GM12878 (cell line): ENCODE results near the gene IGFBP6. TPM values are rescaled to one million over a fixed set of nuclear protein-coding genes. Genes with fewer than 3 reads are reported as not detected.

Source experiments
- ATAC-seq: fragments of 200-7000 bp; cut with Tn5 transposase; 3 replicates; pipeline ENCODE4 v1.9.1; 2020; ENCODE audit warnings: mild to moderate bottlenecking, moderate library complexity
- BruUV-seq: library from RNA; stranded (reverse); fragments of 400-500 nt; replicated peaks from 2 replicates; lab custom pipeline; 2021; lab: Mats Ljungman, UMichigan
- CTCF ChIA-PET: fragments of 300-600 bp; sonication (Branson Sonifier 250); formaldehyde crosslinking; extraction: SDS; loops from one replicate; lab custom pipeline; 2021; ENCODE audit warnings: inconsistent platforms; lab: Yijun Ruan, JAX
- POLR2A ChIA-PET: fragments of 350-600 bp; formaldehyde crosslinking; extraction: SDS; loops from one replicate; lab custom pipeline; 2021; ENCODE audit warnings: inconsistent platforms; lab: Charles Lee
- RAD21 ChIA-PET: fragments of 300-600 bp; sonication (Branson Sonifier 250); formaldehyde crosslinking; loops from one replicate; lab custom pipeline; 2023; ENCODE audit warnings: antibody characterized with exemption; ENCODE audit not compliant: unreplicated experiment; lab: Charles Lee
- SMC1A ChIA-PET: fragments of 300-600 bp; sonication (Branson Sonifier 250); formaldehyde crosslinking; loops from one replicate; lab custom pipeline; 2023; ENCODE audit not compliant: unreplicated experiment, uncharacterized antibody; lab: Charles Lee
- DNase-seq: peaks from one replicate; pipeline ENCODE4 v3.0.0-alpha.2; 2011; ENCODE audit warnings: low read depth, low spot score
- FAIRE-seq: peaks from 3 replicates; lab custom pipeline; 2011; peaks lifted over from hg19 to GRCh38; lab: Jason Lieb, UNC
- H2AFZ ChIP-seq: 2 replicates; pipeline ENCODE4 v1.6.0; 2011; ENCODE audit warnings: low read depth, low read length, control low read depth; ENCODE audit not compliant: control insufficient read depth
- H3K27ac ChIP-seq: 2 replicates; pipeline ENCODE4 v1.5.1; 2011; ENCODE audit warnings: control low read depth; ENCODE audit not compliant: control insufficient read depth, insufficient read depth
- H3K27me3 ChIP-seq, 2 experiments: replicated peaks in 1 of 2; 2 replicates each; pipeline versions ENCODE4 v1.6.0 to v1.6.1; 2011; ENCODE audit warnings: low read length in 1 of 2; ENCODE audit not compliant: control insufficient read depth in 2 of 2, insufficient read depth in 2 of 2
- H3K36me3 ChIP-seq, 2 experiments: 2 replicates each; pipeline ENCODE4 v1.5.1; 2011; ENCODE audit warnings: low read length in 1 of 2; ENCODE audit not compliant: control insufficient read depth in 2 of 2, insufficient read depth in 2 of 2
- H3K4me1 ChIP-seq: 2 replicates; pipeline ENCODE4 v1.6.1; 2011; ENCODE audit warnings: mild to moderate bottlenecking, low read length, moderate library complexity, mixed read lengths; ENCODE audit not compliant: control insufficient read depth, insufficient read depth
- H3K4me2 ChIP-seq: 2 replicates; pipeline ENCODE4 v1.6.0; 2011; ENCODE audit warnings: control low read depth; ENCODE audit not compliant: control insufficient read depth, insufficient read depth
- H3K4me3 ChIP-seq: fragments of 200-600 bp; sonication (generic); 2 replicates; pipeline ENCODE4 v1.5.1; 2016
- H3K79me2 ChIP-seq: 2 replicates; pipeline ENCODE4 v1.6.0; 2011; ENCODE audit warnings: low read length; ENCODE audit not compliant: control insufficient read depth, insufficient read depth
- H3K9ac ChIP-seq: 2 replicates; pipeline ENCODE4 v1.8.0; 2011; ENCODE audit warnings: low read length, control low read depth, mixed read lengths; ENCODE audit not compliant: control insufficient read depth, insufficient read depth
- H3K9me3 ChIP-seq: replicated peaks from 3 replicates; pipeline ENCODE4 v1.5.1; 2011; ENCODE audit warnings: mild to moderate bottlenecking, low read length; ENCODE audit not compliant: control insufficient read depth, insufficient read depth
- H4K20me1 ChIP-seq: 2 replicates; pipeline ENCODE4 v1.6.0; 2011; ENCODE audit not compliant: control insufficient read depth, insufficient read depth
- EED ChIP-seq: sonication (generic); IDR thresholded peaks from 2 replicates; pipeline ENCODE4 v1.6.1; 2016; ENCODE audit warnings: antibody characterized with exemption, low read depth
- IRF4 ChIP-seq: IDR thresholded peaks from 2 replicates; pipeline ENCODE4 v1.6.1; 2011; ENCODE audit warnings: low read depth, low read length
- JUNB ChIP-seq: IDR thresholded peaks from 2 replicates; pipeline ENCODE4 v1.6.1; 2016; ENCODE audit warnings: antibody characterized with exemption, mild to moderate bottlenecking
- MYB ChIP-seq: fragments of 150-350 bp; IDR thresholded peaks from 2 replicates; pipeline ENCODE4 v1.6.1; 2014; ENCODE audit warnings: mild to moderate bottlenecking, low read depth, low read length, borderline replicate concordance
- NBN ChIP-seq: fragments of 450-650 bp; IDR thresholded peaks from 2 replicates; pipeline ENCODE4 v1.6.1; 2016
- POLR2AphosphoS2 ChIP-seq: IDR thresholded peaks from 2 replicates; pipeline ENCODE4 v1.6.1; 2011; ENCODE audit warnings: low read depth, mild to moderate bottlenecking, low read length, improper control_type of control experiment, moderate library complexity
- SMARCA5 ChIP-seq: fragments of 450-650 bp; IDR thresholded peaks from 2 replicates; pipeline ENCODE4 v1.6.1; 2017; ENCODE audit warnings: mild to moderate bottlenecking
- SREBF2 ChIP-seq: IDR thresholded peaks from 2 replicates; pipeline ENCODE4 v1.6.1; 2012; ENCODE audit warnings: mild to moderate bottlenecking, low read length
- STAT1 ChIP-seq: fragments of 450-650 bp; conservative IDR thresholded peaks from 2 replicates; pipeline ENCODE4 v1.6.1; 2014; ENCODE audit warnings: antibody characterized with exemption, mild to moderate bottlenecking
- TCF3 ChIP-seq: IDR thresholded peaks from 2 replicates; pipeline ENCODE4 v1.6.1; 2012; ENCODE audit warnings: low read depth, mild to moderate bottlenecking, low read length, borderline replicate concordance; ENCODE audit not compliant: insufficient read depth
- YY1 ChIP-seq: IDR thresholded peaks from 2 replicates; pipeline ENCODE4 v1.6.1; 2011; ENCODE audit warnings: low read depth, mild to moderate bottlenecking, low read length
- ZNF274 ChIP-seq: IDR thresholded peaks from one replicate; pipeline ENCODE4 v1.8.0; 2011; ENCODE audit not compliant: insufficient read length, insufficient read depth
- WGBS: methylation state at CpG from one replicate; pipeline ENCODE4 v1.1.6; 2016; ENCODE audit warnings: low lambda C conversion rate; ENCODE audit not compliant: insufficient replicate concordance, insufficient coverage; ENCODE audit errors: missing lambda C conversion rate; 5-methylcytosine and 5-hydroxymethylcytosine counted together
- in situ Hi-C: fragments of 300-500 bp; cut with MboI; formaldehyde crosslinking; loops from 9 replicates; pipeline ENCODE4 v1.14.3; 2018; ENCODE audit warnings: mixed read lengths
- intact Hi-C: fragments of 100-400 bp; cut with micrococcal nuclease; formaldehyde crosslinking; loops from one replicate; pipeline ENCODE4 v1.14.2; 2022; ENCODE audit not compliant: unreplicated experiment
- polyA plus RNA-seq, 11 experiments: library from polyadenylated mRNA; depleted of rRNA in 4 of 11; unstranded in 6 of 11; stranded (reverse) in 5 of 11; fragments of >200 nt; fragmentation: Nextera tagmentation in 4 of 11; fragmentation: Illumina TruSeq in 1 of 11; extraction: Ambion mirVana in 4 of 11; extraction: Trizol in 1 of 11; gene quantifications; 1 replicate in 1 of 11; 2 replicates in 10 of 11; pipeline versions ENCODE4 v1.2.1 to v1.2.3, GENCODE V29; 2011 to 2016; ENCODE audit warnings: inconsistent platforms in 2 of 11, missing spikeins in 2 of 11, low read depth in 1 of 11
- total RNA-seq, 4 experiments: library from RNA; depleted of rRNA in 3 of 4; stranded (reverse); fragments of >200 nt in 3 of 4; fragmentation: Illumina TruSeq in 1 of 4; extraction: Trizol in 1 of 4; gene quantifications; 2 replicates each; pipeline versions ENCODE4 v1.2.1 to v1.2.3, GENCODE V29; 2013 to 2021
- TF ChIP-seq, protein P1 (sequence below): fragments of 150-350 bp; IDR thresholded peaks from 2 replicates; pipeline ENCODE4 v1.6.1; 2014; ENCODE audit warnings: mild to moderate bottlenecking, low read depth, low read length
- TF ChIP-seq, protein P2 (sequence below): IDR thresholded peaks from 2 replicates; pipeline ENCODE4 v1.6.1; 2012; ENCODE audit warnings: low read depth, low read length, improper control_type of control experiment
- TF ChIP-seq, protein P3 (sequence below): IDR thresholded peaks from 2 replicates; pipeline ENCODE4 v1.6.1; 2011; ENCODE audit warnings: borderline replicate concordance, low read depth, mild to moderate bottlenecking, moderate library complexity, mixed read lengths, low read length; ENCODE audit not compliant: insufficient read depth; ENCODE audit errors: extremely low read length

Gene IGFBP6
- total and polyA plus RNA-seq, 10 of the 15 experiments (the other 5 are each of a cell fraction or from before 2014, with no cell fraction given), result 0.09 to 0.87 (median 0.56) TPM; not detected in 3

DNA sequence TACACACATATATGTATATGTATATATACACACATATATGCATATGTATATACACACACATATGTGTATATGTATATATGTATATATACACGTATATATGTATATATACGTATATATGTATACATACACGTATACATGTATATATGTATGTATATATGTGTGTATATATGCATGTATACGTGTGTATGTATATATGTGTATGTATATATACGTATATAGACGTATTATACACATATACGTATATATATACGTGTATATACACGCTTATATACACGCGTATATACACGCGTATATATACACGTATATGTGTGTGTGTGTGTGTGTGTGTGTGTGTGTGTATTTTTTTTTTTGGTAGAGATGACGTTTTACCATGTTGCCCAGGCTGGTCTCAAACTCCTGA lies 50.2 kb downstream of the IGFBP6 start:
- Histone ChIP-seq H2AFZ (no peak overlapping the region), H3K9ac (no peak overlapping the region), H3K27ac (no peak overlapping the region), H3K9me3 (no peaks in the 10 kb centered on the region; the same call in 2 of the 3 replicates), H3K79me2 (no peaks in the 10 kb centered on the region), H3K4me3 (no peak overlapping the region), H3K36me3 (no peaks in the 10 kb centered on the region), H3K4me1 (no peaks in the 10 kb centered on the region), H3K4me2 (no peak overlapping the region), H4K20me1 (no peaks in the 10 kb centered on the region), H3K27me3 (no peaks in the 10 kb centered on the region)
- 81% methylated on average over 15 of the region's 15 CpGs for WGBS
- ChIA-PET RAD21 (no interaction called here), CTCF (no interaction called here), POLR2A (no interaction called here), SMC1A (no interaction called here)
- DNase-seq, result no peak
- BruUV-seq, result no TSS peak
- no peak for ATAC-seq
- no peak for TF ChIP-seq EED
- TF ChIP-seq, protein P1, sequence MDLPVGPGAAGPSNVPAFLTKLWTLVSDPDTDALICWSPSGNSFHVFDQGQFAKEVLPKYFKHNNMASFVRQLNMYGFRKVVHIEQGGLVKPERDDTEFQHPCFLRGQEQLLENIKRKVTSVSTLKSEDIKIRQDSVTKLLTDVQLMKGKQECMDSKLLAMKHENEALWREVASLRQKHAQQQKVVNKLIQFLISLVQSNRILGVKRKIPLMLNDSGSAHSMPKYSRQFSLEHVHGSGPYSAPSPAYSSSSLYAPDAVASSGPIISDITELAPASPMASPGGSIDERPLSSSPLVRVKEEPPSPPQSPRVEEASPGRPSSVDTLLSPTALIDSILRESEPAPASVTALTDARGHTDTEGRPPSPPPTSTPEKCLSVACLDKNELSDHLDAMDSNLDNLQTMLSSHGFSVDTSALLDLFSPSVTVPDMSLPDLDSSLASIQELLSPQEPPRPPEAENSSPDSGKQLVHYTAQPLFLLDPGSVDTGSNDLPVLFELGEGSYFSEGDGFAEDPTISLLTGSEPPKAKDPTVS, result no peak
- no peak for TF ChIP-seq ZNF274
- TF ChIP-seq MYB, result no peak
- TF ChIP-seq YY1, result no peak
- TF ChIP-seq NBN, result no peak
- TF ChIP-seq IRF4, result no peak
- TF ChIP-seq, protein P2, sequence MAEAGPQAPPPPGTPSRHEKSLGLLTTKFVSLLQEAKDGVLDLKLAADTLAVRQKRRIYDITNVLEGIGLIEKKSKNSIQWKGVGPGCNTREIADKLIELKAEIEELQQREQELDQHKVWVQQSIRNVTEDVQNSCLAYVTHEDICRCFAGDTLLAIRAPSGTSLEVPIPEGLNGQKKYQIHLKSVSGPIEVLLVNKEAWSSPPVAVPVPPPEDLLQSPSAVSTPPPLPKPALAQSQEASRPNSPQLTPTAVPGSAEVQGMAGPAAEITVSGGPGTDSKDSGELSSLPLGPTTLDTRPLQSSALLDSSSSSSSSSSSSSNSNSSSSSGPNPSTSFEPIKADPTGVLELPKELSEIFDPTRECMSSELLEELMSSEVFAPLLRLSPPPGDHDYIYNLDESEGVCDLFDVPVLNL, result no peak
- no peak for TF ChIP-seq SMARCA5
- no peak for TF ChIP-seq SREBF2
- TF ChIP-seq, protein P3, sequence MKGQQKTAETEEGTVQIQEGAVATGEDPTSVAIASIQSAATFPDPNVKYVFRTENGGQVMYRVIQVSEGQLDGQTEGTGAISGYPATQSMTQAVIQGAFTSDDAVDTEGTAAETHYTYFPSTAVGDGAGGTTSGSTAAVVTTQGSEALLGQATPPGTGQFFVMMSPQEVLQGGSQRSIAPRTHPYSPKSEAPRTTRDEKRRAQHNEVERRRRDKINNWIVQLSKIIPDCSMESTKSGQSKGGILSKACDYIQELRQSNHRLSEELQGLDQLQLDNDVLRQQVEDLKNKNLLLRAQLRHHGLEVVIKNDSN, result no peak
- TF ChIP-seq POLR2AphosphoS2, result no peak
- no peak for TF ChIP-seq STAT1
- TF ChIP-seq JUNB, result no peak
- TF ChIP-seq TCF3, result no peak
- FAIRE-seq, result no peak
- intact Hi-C loops (no loop called here), in situ Hi-C loops (no loop called here)
